Hepatocyte (in vitro differentiated cells): ENCODE data around the gene PER1. TPM values are rescaled to one million over a fixed set of nuclear protein-coding genes. Genes with fewer than 3 reads are reported as not detected.

Experiments
- DNase-seq: peaks from one replicate; pipeline ENCODE4 v3.0.0-alpha.2; 2016; ENCODE audit warnings: low spot score
- H2AFZ ChIP-seq: fragments of 200-600 bp; sonication (generic); 2 replicates; pipeline ENCODE4 v1.6.0; 2016; ENCODE audit warnings: antibody characterized with exemption, mild to moderate bottlenecking
- H3K27ac ChIP-seq: fragments of 200-600 bp; sonication (generic); 2 replicates; pipeline ENCODE4 v1.5.1; 2016; ENCODE audit warnings: mild to moderate bottlenecking
- H3K27me3 ChIP-seq: fragments of 200-600 bp; sonication (generic); 2 replicates; pipeline ENCODE4 v1.6.1; 2016
- H3K36me3 ChIP-seq: fragments of 200-600 bp; sonication (generic); replicated peaks from 2 replicates; pipeline ENCODE4 v1.5.1; 2016; ENCODE audit warnings: low read depth; ENCODE audit not compliant: insufficient read depth
- H3K4me1 ChIP-seq: fragments of 200-600 bp; sonication (generic); 2 replicates; pipeline ENCODE4 v1.5.1; 2016; ENCODE audit warnings: mild to moderate bottlenecking, moderate library complexity; ENCODE audit not compliant: insufficient read depth
- H3K4me2 ChIP-seq: fragments of 200-600 bp; sonication (generic); 2 replicates; pipeline ENCODE4 v1.6.0; 2016
- H3K4me3 ChIP-seq: fragments of 200-600 bp; sonication (generic); 2 replicates; pipeline ENCODE4 v1.5.1; 2016; ENCODE audit warnings: mild to moderate bottlenecking
- H3K79me2 ChIP-seq: fragments of 200-600 bp; sonication (generic); 2 replicates; pipeline ENCODE4 v1.6.0; 2017; ENCODE audit warnings: mild to moderate bottlenecking
- H3K9me2 ChIP-seq: fragments of 200-600 bp; sonication (generic); replicated peaks from 2 replicates; pipeline ENCODE4 v1.6.0; 2017; ENCODE audit warnings: mild to moderate bottlenecking; ENCODE audit not compliant: insufficient read depth
- H3K9me3 ChIP-seq: fragments of 200-600 bp; sonication (generic); 2 replicates; pipeline ENCODE4 v1.5.1; 2016; ENCODE audit warnings: low read depth, mild to moderate bottlenecking
- H4K20me1 ChIP-seq: fragments of 200-600 bp; sonication (generic); 2 replicates; pipeline ENCODE4 v1.6.0; 2016; ENCODE audit warnings: mild to moderate bottlenecking; ENCODE audit not compliant: insufficient read depth, poor library complexity, severe bottlenecking
- CTCF ChIP-seq: fragments of 200-600 bp; sonication (generic); IDR thresholded peaks from 2 replicates; pipeline ENCODE4 v1.5.1; 2016; ENCODE audit warnings: antibody characterized with exemption, mild to moderate bottlenecking; ENCODE audit not compliant: poor library complexity
- EZH2 ChIP-seq: fragments of 200-600 bp; sonication (generic); IDR thresholded peaks from 2 replicates; pipeline ENCODE4 v1.6.1; 2016; ENCODE audit warnings: antibody characterized with exemption, mild to moderate bottlenecking, borderline replicate concordance
- EZH2phosphoT487 ChIP-seq: fragments of 200-600 bp; sonication (generic); IDR thresholded peaks from one replicate; pipeline ENCODE4 v1.6.1; 2018; ENCODE audit warnings: antibody characterized with exemption, mild to moderate bottlenecking, low read depth, moderate library complexity; ENCODE audit not compliant: unreplicated experiment, severe bottlenecking
- WGBS: methylation state at CpG from one replicate; pipeline ENCODE4 v1.1.6; 2016; ENCODE audit warnings: low lambda C conversion rate; ENCODE audit errors: missing lambda C conversion rate; 5-methylcytosine and 5-hydroxymethylcytosine counted together
- polyA plus RNA-seq: library from polyadenylated mRNA; unstranded; fragments of >200 nt; fragmentation: Nextera tagmentation; extraction: Ambion mirVana; gene quantifications from 2 replicates; pipeline ENCODE4 v1.2.1, GENCODE V29; 2016
- total RNA-seq: library from RNA; depleted of rRNA; stranded (reverse); fragments of >200 nt; gene quantifications from 2 replicates; pipeline ENCODE4 v1.2.3, GENCODE V29; 2014

PER1 gene
- total and polyA plus RNA-seq, 2 experiments from 2014 or later = 36.5 to 107 TPM

- H3K4me2 ChIP-seq = peak overlapping the region; percentile 99
- TF ChIP-seq EZH2phosphoT487 (no peak), CTCF (no peak), EZH2 (no peak)
- H3K27ac ChIP-seq = peak overlapping the region; percentile 100
- no peaks in the 10 kb centered on the region for H3K9me2 ChIP-seq
- H3K79me2 ChIP-seq = peaks cover 29% of the 10 kb centered on the region
- no peak for DNase-seq
- H3K9me3 ChIP-seq = no peaks in the 10 kb centered on the region
- no peaks in the 10 kb centered on the region for H3K36me3 ChIP-seq
- WGBS = 88% methylated on average over 5 of the region's 5 CpGs
- H3K27me3 ChIP-seq = no peaks in the 10 kb centered on the region
- H3K4me3 ChIP-seq = no peak overlapping the region
- peaks cover 28% of the 10 kb centered on the region for H3K4me1 ChIP-seq
- H4K20me1 ChIP-seq = peaks cover 5% of the 10 kb centered on the region
- H2AFZ ChIP-seq = no peak overlapping the region
These were observed 8.6 kb upstream of the PER1 start for GRCh38 chr17:8160741-8161221.

- Histone ChIP-seq H3K27ac (no peak overlapping the region), H3K4me1 (peaks cover 30% of the 10 kb centered on the region)
These were observed 8.0 kb upstream of the PER1 start for GRCh38 chr17:8160224-8160577.

GRCh38 chr17:8159459-8160223, 7.4 kb upstream of the PER1 start:
- H2AFZ ChIP-seq = no peak overlapping the region
- no peak for TF ChIP-seq CTCF
- TF ChIP-seq EZH2 = no peak
- TF ChIP-seq EZH2phosphoT487 = no peak
- H4K20me1 ChIP-seq = peaks cover 5% of the 10 kb centered on the region
- H3K4me3 ChIP-seq = no peak overlapping the region
- WGBS = 85% methylated on average over 4 of the region's 4 CpGs
- H3K9me3 ChIP-seq = no peaks in the 10 kb centered on the region
- peaks cover 36% of the 10 kb centered on the region for H3K4me1 ChIP-seq
- H3K36me3 ChIP-seq = no peaks in the 10 kb centered on the region
- no peak overlapping the region for H3K4me2 ChIP-seq
- no peaks in the 10 kb centered on the region for H3K9me2 ChIP-seq
- H3K27ac ChIP-seq = no peak overlapping the region
- H3K27me3 ChIP-seq = no peaks in the 10 kb centered on the region
- no peak for DNase-seq
- peaks cover 40% of the 10 kb centered on the region for H3K79me2 ChIP-seq

More at GRCh38 chr17:8160224-8160577, 8.0 kb upstream of the PER1 start:
- H3K27me3 ChIP-seq = no peaks in the 10 kb centered on the region
- WGBS = 88% methylated on average over 4 of the region's 4 CpGs
- H3K36me3 ChIP-seq = no peaks in the 10 kb centered on the region
- TF ChIP-seq EZH2 = no peak
- no peak for TF ChIP-seq EZH2phosphoT487
- TF ChIP-seq CTCF = no peak
- no peaks in the 10 kb centered on the region for H3K9me3 ChIP-seq
- no peak for DNase-seq
- peaks cover 35% of the 10 kb centered on the region for H3K79me2 ChIP-seq
- peaks cover 5% of the 10 kb centered on the region for H4K20me1 ChIP-seq
- no peak overlapping the region for H3K4me3 ChIP-seq
- no peak overlapping the region for H2AFZ ChIP-seq
- no peaks in the 10 kb centered on the region for H3K9me2 ChIP-seq
- peak overlapping the region; percentile 99 for H3K4me2 ChIP-seq
